ENCODE results near the gene APRT. TPM values are rescaled to one million over a fixed set of nuclear protein-coding genes. Genes with fewer than 3 reads are reported as not detected.
"Not testable (repeated sequence)": the region's sequence is repeated elsewhere in the genome, so short reads cannot be mapped to it uniquely, and the experiment has no call there.

Gene APRT
- total RNA-seq, 2 donors from 2014 or later, result 200 to 230 TPM

DNA sequence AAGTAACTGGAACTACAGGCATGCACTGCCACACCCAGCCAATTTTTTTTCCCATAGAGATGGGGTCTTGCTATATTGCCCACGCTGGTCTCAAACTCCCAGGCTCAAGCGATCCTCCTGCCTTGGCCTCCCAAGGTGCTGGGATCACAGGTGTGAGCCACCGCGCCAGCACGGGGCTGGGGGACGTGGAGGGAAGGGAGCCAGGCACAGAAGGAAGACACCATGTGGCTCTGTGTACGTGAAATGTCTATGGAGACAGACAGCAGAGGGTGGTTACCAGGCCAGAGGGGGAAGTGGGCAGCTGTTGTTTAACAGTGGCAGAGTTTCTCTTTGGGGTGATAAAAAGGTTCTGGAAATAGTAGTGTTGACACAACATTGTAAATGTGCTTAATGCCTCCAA is 22.1 kb downstream of the APRT start:
- Histone ChIP-seq H3K36me3 (ENCODE audit: control insufficient read depth, insufficient read depth, low read length) (no peaks in the 10 kb centered on the region), H3K27ac (ENCODE audit: low read depth, low read length) (no peak overlapping the region), H3K4me3 (ENCODE audit: low read length) (no peak overlapping the region), H3K4me1 (ENCODE audit: control insufficient read depth, insufficient read depth, low read length) (no peaks in the 10 kb centered on the region), H3K9me3 (ENCODE audit: control insufficient read depth, low read length) (no peaks in the 10 kb centered on the region), H3K27me3 (ENCODE audit: control insufficient read depth, insufficient read depth, low read length, poor library complexity, severe bottlenecking) (no peaks in the 10 kb centered on the region), H3K9ac (ENCODE audit: extremely low read depth, low read length, poor library complexity, severe bottlenecking) (no peak overlapping the region)
- DNase-seq, result no peak
- Mint-ChIP-seq H3K4me1 (peaks cover 2% of the 10 kb centered on the region), H3K4me3 (no peak overlapping the region), H3K9me3 (no peaks in the 10 kb centered on the region), H3K27me3 (ENCODE audit: insufficient read depth) (peaks cover 8% of the 10 kb centered on the region), H3K36me3 (ENCODE audit: low read depth) (no peaks in the 10 kb centered on the region), H3K27ac (no peak overlapping the region)
- 78 to 100% methylated on average over 5 to 7 of the region's 7 CpGs for WGBS, 2 experiments (ENCODE audit: insufficient coverage in 1 of 2, insufficient read length in 1 of 2)
- TF ChIP-seq, protein P1, sequence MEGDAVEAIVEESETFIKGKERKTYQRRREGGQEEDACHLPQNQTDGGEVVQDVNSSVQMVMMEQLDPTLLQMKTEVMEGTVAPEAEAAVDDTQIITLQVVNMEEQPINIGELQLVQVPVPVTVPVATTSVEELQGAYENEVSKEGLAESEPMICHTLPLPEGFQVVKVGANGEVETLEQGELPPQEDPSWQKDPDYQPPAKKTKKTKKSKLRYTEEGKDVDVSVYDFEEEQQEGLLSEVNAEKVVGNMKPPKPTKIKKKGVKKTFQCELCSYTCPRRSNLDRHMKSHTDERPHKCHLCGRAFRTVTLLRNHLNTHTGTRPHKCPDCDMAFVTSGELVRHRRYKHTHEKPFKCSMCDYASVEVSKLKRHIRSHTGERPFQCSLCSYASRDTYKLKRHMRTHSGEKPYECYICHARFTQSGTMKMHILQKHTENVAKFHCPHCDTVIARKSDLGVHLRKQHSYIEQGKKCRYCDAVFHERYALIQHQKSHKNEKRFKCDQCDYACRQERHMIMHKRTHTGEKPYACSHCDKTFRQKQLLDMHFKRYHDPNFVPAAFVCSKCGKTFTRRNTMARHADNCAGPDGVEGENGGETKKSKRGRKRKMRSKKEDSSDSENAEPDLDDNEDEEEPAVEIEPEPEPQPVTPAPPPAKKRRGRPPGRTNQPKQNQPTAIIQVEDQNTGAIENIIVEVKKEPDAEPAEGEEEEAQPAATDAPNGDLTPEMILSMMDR (conservative IDR thresholded peaks at IDR 0.05), result no peak

DNA sequence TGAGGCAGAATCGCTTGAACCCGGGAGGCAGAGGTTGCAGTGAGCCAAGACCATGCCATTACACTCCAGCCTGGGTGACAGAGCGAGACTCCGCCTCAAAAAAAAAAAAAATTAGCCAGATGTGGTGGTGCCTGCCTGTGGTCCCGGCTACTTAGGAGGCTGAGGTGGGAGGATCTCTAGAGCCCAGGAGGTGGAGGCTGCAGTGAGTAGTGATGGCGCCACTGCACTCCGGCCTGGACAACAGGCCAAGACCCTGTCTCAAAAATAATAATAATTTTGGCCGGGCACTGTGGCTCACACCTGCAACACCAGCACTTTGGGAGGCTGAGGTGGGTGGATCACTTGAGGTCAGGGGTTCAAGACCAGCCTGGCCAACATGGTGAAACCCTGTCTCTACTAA is 23.0 kb downstream of the APRT start:
- not testable (repeated sequence) for H3K27ac Mint-ChIP-seq; H3K27me3 ChIP-seq (ENCODE audit: control insufficient read depth, insufficient read depth, low read length, poor library complexity, severe bottlenecking); H3K9ac ChIP-seq (ENCODE audit: extremely low read depth, low read length, poor library complexity, severe bottlenecking); H3K4me1 Mint-ChIP-seq; H3K36me3 ChIP-seq (ENCODE audit: control insufficient read depth, insufficient read depth, low read length); H3K9me3 Mint-ChIP-seq; H3K27ac ChIP-seq (ENCODE audit: low read depth, low read length); H3K36me3 Mint-ChIP-seq (ENCODE audit: low read depth); H3K4me3 ChIP-seq (ENCODE audit: low read length); H3K4me3 Mint-ChIP-seq; DNase-seq; H3K9me3 ChIP-seq (ENCODE audit: control insufficient read depth, low read length); H3K4me1 ChIP-seq (ENCODE audit: control insufficient read depth, insufficient read depth, low read length); H3K27me3 Mint-ChIP-seq (ENCODE audit: insufficient read depth)
- WGBS, 2 experiments (ENCODE audit: insufficient coverage in 1 of 2, insufficient read length in 1 of 2), result 95 to 96% methylated on average over 3 to 8 of the region's 8 CpGs

DNA sequence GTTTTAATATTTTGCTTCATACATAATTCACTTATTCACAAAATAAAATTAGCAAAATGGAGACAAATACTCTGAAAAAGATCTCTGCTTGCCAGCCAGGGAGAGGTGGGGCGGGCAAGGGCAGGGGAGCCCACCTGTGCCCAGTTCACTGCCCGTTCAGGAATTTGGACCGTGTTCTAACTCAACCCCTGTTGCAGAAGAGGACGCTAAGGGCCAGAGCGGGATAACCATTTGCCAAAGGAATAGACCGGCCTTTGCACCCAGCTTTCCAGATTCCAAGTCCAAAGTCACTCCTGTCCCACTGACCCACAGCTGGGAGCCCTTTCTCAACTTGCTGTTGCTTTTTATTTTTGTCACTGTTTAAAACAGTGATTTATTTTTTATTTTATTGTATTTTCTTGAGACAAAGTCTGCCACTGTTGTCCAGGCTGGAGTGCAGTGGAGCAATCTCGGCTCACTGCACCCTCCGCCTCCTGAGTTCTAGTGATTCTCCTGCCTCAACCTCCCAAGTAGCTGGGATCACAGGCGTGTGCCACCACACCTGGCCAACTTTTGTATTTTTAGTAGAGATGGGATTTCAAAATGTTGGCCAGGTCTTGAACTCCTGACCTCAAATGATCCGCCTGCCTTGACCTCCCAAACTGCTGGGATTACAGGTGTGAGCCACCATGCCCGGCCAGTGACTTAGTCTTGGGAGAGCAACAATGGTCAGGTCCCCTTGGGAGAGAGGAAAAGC is 24.0 kb downstream of the APRT start:
- TF ChIP-seq, protein P1 (conservative IDR thresholded peaks at IDR 0.05), result no peak

More for the DNA sequence above, 24.0 kb downstream of the APRT start:
- Histone ChIP-seq H3K4me1 (ENCODE audit: control insufficient read depth, insufficient read depth, low read length) (peaks cover 5% of the 10 kb centered on the region), H3K27ac (ENCODE audit: low read depth, low read length) (no peak overlapping the region), H3K9me3 (ENCODE audit: control insufficient read depth, low read length) (no peaks in the 10 kb centered on the region), H3K4me3 (ENCODE audit: low read length) (no peak overlapping the region), H3K9ac (ENCODE audit: extremely low read depth, low read length, poor library complexity, severe bottlenecking) (no peak overlapping the region), H3K36me3 (ENCODE audit: control insufficient read depth, insufficient read depth, low read length) (no peaks in the 10 kb centered on the region), H3K27me3 (ENCODE audit: control insufficient read depth, insufficient read depth, low read length, poor library complexity, severe bottlenecking) (no peaks in the 10 kb centered on the region)
- Mint-ChIP-seq H3K27ac (no peak overlapping the region), H3K4me1 (peaks cover 7% of the 10 kb centered on the region), H3K4me3 (no peak overlapping the region), H3K36me3 (ENCODE audit: low read depth) (no peaks in the 10 kb centered on the region), H3K27me3 (ENCODE audit: insufficient read depth) (peaks cover 8% of the 10 kb centered on the region), H3K9me3 (no peaks in the 10 kb centered on the region)
- no peak for DNase-seq
- 91 to 97% methylated on average over 8 to 11 of the region's 11 CpGs for WGBS, 2 experiments (ENCODE audit: insufficient coverage in 1 of 2, insufficient read length in 1 of 2)

All from endodermal cell (in vitro differentiated cells).